ENCODE measurements around the gene CD3D.
A peak's percentile ranks its signal among the peaks of the same experiment; 100 is the strongest.

Gene CD3D

GRCh38 chr11:118295199-118295598 lies 47.3 kb downstream of the CD3D start:
- no peaks in the 10 kb centered on the region for H4K20me1 ChIP-seq (ENCODE audit: insufficient read depth, low read length, poor library complexity, severe bottlenecking)
- no peak overlapping the region for H3K4me2 ChIP-seq (ENCODE audit: low read depth, low read length, poor library complexity, severe bottlenecking)
- H3K79me2 ChIP-seq (ENCODE audit: insufficient read depth, low read length) = no peaks in the 10 kb centered on the region
- H3K27me3 ChIP-seq (ENCODE audit: insufficient read depth, low read length, poor library complexity, severe bottlenecking) = no peaks in the 10 kb centered on the region
- H3K36me3 ChIP-seq (ENCODE audit: insufficient read depth, low read length) = no peaks in the 10 kb centered on the region
- no peaks in the 10 kb centered on the region for H3F3A ChIP-seq (ENCODE audit: low read depth)
- TF ChIP-seq, protein P1, sequence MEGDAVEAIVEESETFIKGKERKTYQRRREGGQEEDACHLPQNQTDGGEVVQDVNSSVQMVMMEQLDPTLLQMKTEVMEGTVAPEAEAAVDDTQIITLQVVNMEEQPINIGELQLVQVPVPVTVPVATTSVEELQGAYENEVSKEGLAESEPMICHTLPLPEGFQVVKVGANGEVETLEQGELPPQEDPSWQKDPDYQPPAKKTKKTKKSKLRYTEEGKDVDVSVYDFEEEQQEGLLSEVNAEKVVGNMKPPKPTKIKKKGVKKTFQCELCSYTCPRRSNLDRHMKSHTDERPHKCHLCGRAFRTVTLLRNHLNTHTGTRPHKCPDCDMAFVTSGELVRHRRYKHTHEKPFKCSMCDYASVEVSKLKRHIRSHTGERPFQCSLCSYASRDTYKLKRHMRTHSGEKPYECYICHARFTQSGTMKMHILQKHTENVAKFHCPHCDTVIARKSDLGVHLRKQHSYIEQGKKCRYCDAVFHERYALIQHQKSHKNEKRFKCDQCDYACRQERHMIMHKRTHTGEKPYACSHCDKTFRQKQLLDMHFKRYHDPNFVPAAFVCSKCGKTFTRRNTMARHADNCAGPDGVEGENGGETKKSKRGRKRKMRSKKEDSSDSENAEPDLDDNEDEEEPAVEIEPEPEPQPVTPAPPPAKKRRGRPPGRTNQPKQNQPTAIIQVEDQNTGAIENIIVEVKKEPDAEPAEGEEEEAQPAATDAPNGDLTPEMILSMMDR (conservative IDR thresholded peaks at IDR 0.05; ENCODE audit: low read length) = no peak
- TF ChIP-seq EZH2phosphoT487 (IDR thresholded peaks at IDR 0.05; ENCODE audit: borderline replicate concordance) = no peak
- no peak overlapping the region for H3K9ac ChIP-seq (ENCODE audit: low read depth, low read length, poor library complexity, severe bottlenecking)
- H3K9me2 ChIP-seq (replicated peaks; ENCODE audit: low read depth, low read length) = no peaks in the 10 kb centered on the region
- 0 out of 2 replicates have a peak overlapping the region, but pooled peaks have one; percentile 24 for H2AFZ ChIP-seq (ENCODE audit: low read length)
- H3K9me3 ChIP-seq (ENCODE audit: insufficient read depth, low read depth, low read length) = no peaks in the 10 kb centered on the region
- peaks cover 3% of the 10 kb centered on the region for H3K4me1 ChIP-seq (ENCODE audit: insufficient read depth, low read length, poor library complexity, severe bottlenecking)
- H3K4me3 ChIP-seq (ENCODE audit: low read length, poor library complexity, severe bottlenecking) = no peak overlapping the region

- Histone ChIP-seq H3K36me3 (ENCODE audit: insufficient read depth, low read length) (no peaks in the 10 kb centered on the region), H3K79me2 (ENCODE audit: insufficient read depth, low read length) (no peaks in the 10 kb centered on the region), H3K4me1 (ENCODE audit: insufficient read depth, low read length, poor library complexity, severe bottlenecking) (peaks cover 3% of the 10 kb centered on the region), H4K20me1 (ENCODE audit: insufficient read depth, low read length, poor library complexity, severe bottlenecking) (no peaks in the 10 kb centered on the region), H3K9me3 (ENCODE audit: insufficient read depth, low read depth, low read length) (no peaks in the 10 kb centered on the region), H3K27me3 (ENCODE audit: insufficient read depth, low read length, poor library complexity, severe bottlenecking) (no peaks in the 10 kb centered on the region), H3K4me3 (ENCODE audit: low read length, poor library complexity, severe bottlenecking) (no peak overlapping the region), H2AFZ (ENCODE audit: low read length) (no peak overlapping the region), H3K4me2 (ENCODE audit: low read depth, low read length, poor library complexity, severe bottlenecking) (no peak overlapping the region), H3F3A (ENCODE audit: low read depth) (no peaks in the 10 kb centered on the region), H3K9me2 (replicated peaks; ENCODE audit: low read depth, low read length) (no peaks in the 10 kb centered on the region), H3K9ac (ENCODE audit: low read depth, low read length, poor library complexity, severe bottlenecking) (no peak overlapping the region)
- TF ChIP-seq EZH2phosphoT487 (IDR thresholded peaks at IDR 0.05; ENCODE audit: borderline replicate concordance) = no peak
- TF ChIP-seq, protein P1 (conservative IDR thresholded peaks at IDR 0.05; ENCODE audit: low read length) = no peak
Measured at GRCh38 chr11:118294053-118294452, 48.5 kb downstream of the CD3D start.

DNA sequence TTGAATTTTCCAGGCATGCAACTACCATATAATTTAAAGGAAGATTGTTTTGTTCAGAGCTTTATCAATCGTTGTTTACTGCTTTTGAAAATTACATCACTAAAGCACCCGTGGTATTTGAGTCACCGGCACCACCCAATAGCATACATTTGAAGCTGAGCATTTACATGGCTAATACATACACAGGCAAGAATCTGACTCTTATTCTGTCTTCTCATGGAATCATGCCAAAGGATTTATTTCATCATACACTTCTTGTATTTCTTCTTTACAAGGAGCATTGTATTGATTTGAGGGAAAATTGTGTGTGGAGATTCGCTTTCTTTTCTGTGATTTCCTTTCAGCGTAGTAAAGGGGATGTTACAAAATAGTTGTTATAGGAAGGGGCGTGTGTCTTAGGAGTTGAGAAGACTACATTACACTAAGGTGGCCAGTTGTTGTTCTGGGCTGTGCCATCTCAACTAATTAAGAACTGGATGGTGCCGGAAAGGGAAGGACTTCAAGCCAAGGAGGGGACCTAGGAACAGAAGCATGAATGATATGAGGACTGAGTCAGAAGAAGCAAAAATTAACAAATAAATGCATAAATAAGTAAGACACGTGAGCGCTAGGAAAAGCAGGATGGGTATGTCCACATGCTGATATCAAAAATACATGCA lies 50.9 kb downstream of the CD3D start:
- Histone ChIP-seq H3K9me2 (replicated peaks; ENCODE audit: low read depth, low read length) (no peaks in the 10 kb centered on the region), H3K4me2 (ENCODE audit: low read depth, low read length, poor library complexity, severe bottlenecking) (no peak overlapping the region), H3F3A (ENCODE audit: low read depth) (no peaks in the 10 kb centered on the region), H3K4me1 (ENCODE audit: insufficient read depth, low read length, poor library complexity, severe bottlenecking) (peaks cover 6% of the 10 kb centered on the region), H2AFZ (ENCODE audit: low read length) (no peak overlapping the region), H3K4me3 (ENCODE audit: low read length, poor library complexity, severe bottlenecking) (no peak overlapping the region), H3K36me3 (ENCODE audit: insufficient read depth, low read length) (no peaks in the 10 kb centered on the region), H3K9ac (ENCODE audit: low read depth, low read length, poor library complexity, severe bottlenecking) (no peak overlapping the region), H3K79me2 (ENCODE audit: insufficient read depth, low read length) (no peaks in the 10 kb centered on the region), H4K20me1 (ENCODE audit: insufficient read depth, low read length, poor library complexity, severe bottlenecking) (no peaks in the 10 kb centered on the region), H3K27me3 (ENCODE audit: insufficient read depth, low read length, poor library complexity, severe bottlenecking) (no peaks in the 10 kb centered on the region), H3K9me3 (ENCODE audit: insufficient read depth, low read depth, low read length) (no peaks in the 10 kb centered on the region)
- TF ChIP-seq, protein P1 (conservative IDR thresholded peaks at IDR 0.05; ENCODE audit: low read length) = no peak
- no peak for TF ChIP-seq EZH2phosphoT487 (IDR thresholded peaks at IDR 0.05; ENCODE audit: borderline replicate concordance)

Measured in Loucy (cell line).